Keratinocyte (primary cell): ENCODE data around the gene PIGL. TPM values are rescaled to one million over a fixed set of nuclear protein-coding genes. Genes with fewer than 3 reads are reported as not detected.

ENCODE experiments used
- DNase-seq: peaks from one replicate; pipeline ENCODE4 v3.0.0-alpha.2; 2011; ENCODE audit warnings: low read depth, missing footprints, low spot score
- FAIRE-seq: peaks from 2 replicates; lab custom pipeline; 2011; peaks lifted over from hg19 to GRCh38; lab: Jason Lieb, UNC
- H2AFZ ChIP-seq: 2 replicates; pipeline ENCODE4 v1.6.0; 2012; ENCODE audit warnings: low read length, control low read depth, inconsistent platforms; ENCODE audit not compliant: control insufficient read depth
- H3K27ac ChIP-seq: 2 replicates; pipeline ENCODE4 v1.5.1; 2011; ENCODE audit warnings: low read length; ENCODE audit not compliant: control insufficient read depth, insufficient read depth
- H3K27me3 ChIP-seq: 3 replicates; pipeline ENCODE4 v1.6.0; 2011; ENCODE audit warnings: low read length; ENCODE audit not compliant: control insufficient read depth, insufficient read depth; ENCODE audit errors: extremely low read depth
- H3K36me3 ChIP-seq, 2 experiments: 2 replicates in 1 of 2; 3 replicates in 1 of 2; pipeline ENCODE4 v1.5.1; 2011; ENCODE audit warnings: low read length in 2 of 2, mild to moderate bottlenecking in 1 of 2; ENCODE audit not compliant: control insufficient read depth in 2 of 2, insufficient read depth in 2 of 2; ENCODE audit errors: extremely low read depth in 1 of 2
- H3K4me1 ChIP-seq: 3 replicates; pipeline ENCODE4 v1.5.1; 2011; ENCODE audit warnings: low read length; ENCODE audit not compliant: control insufficient read depth, insufficient read depth; ENCODE audit errors: extremely low read depth
- H3K4me2 ChIP-seq: 3 replicates; pipeline ENCODE4 v1.6.0; 2011; ENCODE audit warnings: low read depth, low read length; ENCODE audit not compliant: control insufficient read depth, insufficient read depth; ENCODE audit errors: extremely low read depth
- H3K4me3 ChIP-seq, 3 experiments: fragments of 200-600 bp in 1 of 3; sonication (generic) in 1 of 3; 2 replicates in 2 of 3; 3 replicates in 1 of 3; pipeline ENCODE4 v1.5.1; 2011 to 2016; ENCODE audit warnings: low read length in 3 of 3, mild to moderate bottlenecking in 3 of 3, control low read depth in 2 of 3, inconsistent platforms in 1 of 3, low read depth in 1 of 3, mixed read lengths in 1 of 3, mixed run types in 1 of 3, moderate library complexity in 1 of 3; ENCODE audit not compliant: control insufficient read depth in 2 of 3, insufficient read depth in 2 of 3; ENCODE audit errors: extremely low read depth in 1 of 3
- H3K79me2 ChIP-seq: 2 replicates; pipeline ENCODE4 v1.6.0; 2012; ENCODE audit warnings: low read length; ENCODE audit not compliant: control insufficient read depth, insufficient read depth
- H3K9ac ChIP-seq: 3 replicates; pipeline ENCODE4 v1.6.0; 2011; ENCODE audit warnings: low read length; ENCODE audit not compliant: control insufficient read depth, insufficient read depth; ENCODE audit errors: extremely low read depth
- H3K9me1 ChIP-seq: 3 replicates; pipeline ENCODE4 v1.6.0; 2011; ENCODE audit warnings: low read length; ENCODE audit not compliant: control insufficient read depth, insufficient read depth; ENCODE audit errors: extremely low read depth
- H3K9me3 ChIP-seq: 2 replicates; pipeline ENCODE4 v1.5.1; 2012; ENCODE audit warnings: low read depth, low read length; ENCODE audit not compliant: control insufficient read depth
- H4K20me1 ChIP-seq: 3 replicates; pipeline ENCODE4 v1.6.0; 2011; ENCODE audit warnings: low read length; ENCODE audit not compliant: control insufficient read depth, insufficient read depth; ENCODE audit errors: extremely low read depth
- CTCF ChIP-seq, 3 experiments: IDR thresholded peaks in 1 of 3; conservative IDR thresholded peaks in 1 of 3; optimal IDR thresholded peaks in 1 of 3; 2 replicates in 2 of 3; 3 replicates in 1 of 3; pipeline versions ENCODE3 to v1.5.1; 2011; ENCODE audit warnings: low read length in 3 of 3, mild to moderate bottlenecking in 3 of 3, moderate library complexity in 2 of 3, control low read depth in 1 of 3, inconsistent platforms in 1 of 3; ENCODE audit not compliant: insufficient read depth in 2 of 3; ENCODE audit errors: extremely low read depth in 1 of 3
- EZH2 ChIP-seq: IDR thresholded peaks from one replicate; pipeline ENCODE4 v1.6.1; 2012; ENCODE audit warnings: inconsistent platforms, mild to moderate bottlenecking, low read length, moderate library complexity
- dilution Hi-C: fragments of 300-500 bp; cut with MboI; formaldehyde crosslinking; loops from one replicate; pipeline ENCODE4 v1.7.0; 2020; ENCODE audit warnings: low sequenced_read_pairs; ENCODE audit not compliant: extremely low pct_ligation_motif_present
- polyA plus RNA-seq, 5 experiments: library from polyadenylated mRNA; depleted of rRNA in 3 of 5; stranded (reverse) in 3 of 5; stranded (forward) in 1 of 5; unstranded in 1 of 5; fragments of >200 nt; gene quantifications; 1 replicate in 1 of 5; 2 replicates in 3 of 5; 3 replicates in 1 of 5; pipeline versions ENCODE4 v1.2.1 to v1.2.3, GENCODE V29; 2011 to 2012; ENCODE audit warnings: missing spikeins in 2 of 5, low read depth in 1 of 5, low replicate concordance in 1 of 5

Gene PIGL
- polyA plus RNA-seq, 1 donor (not counting 4 experiments of a cell fraction or from before 2014, with no cell fraction given) = 21.5 TPM

GRCh38 chr17:16243385-16243784, 26.4 kb downstream of the PIGL start:
- no peak for FAIRE-seq
- dilution Hi-C loops = no loop called here
- TF ChIP-seq EZH2 (no peak), CTCF (optimal IDR thresholded peaks at IDR 0.05 in 1 of 3, IDR thresholded peaks at IDR 0.05 in 1 of 3, conservative IDR thresholded peaks at IDR 0.05 in 1 of 3; ENCODE audit: extremely low read depth in 1 of 3, insufficient read depth in 2 of 3, low read length in 3 of 3) (no peak)

GRCh38 chr17:16243801-16244567, 27.0 kb downstream of the PIGL start:
- TF ChIP-seq EZH2 (no peak), CTCF (optimal IDR thresholded peaks at IDR 0.05 in 1 of 3, IDR thresholded peaks at IDR 0.05 in 1 of 3, conservative IDR thresholded peaks at IDR 0.05 in 1 of 3; ENCODE audit: extremely low read depth in 1 of 3, insufficient read depth in 2 of 3, low read length in 3 of 3) (no peak)

More at GRCh38 chr17:16243385-16243784, 26.4 kb downstream of the PIGL start:
- no peaks in the 10 kb centered on the region for H3K4me1 ChIP-seq
- no peak overlapping the region for H2AFZ ChIP-seq
- no peaks in the 10 kb centered on the region for H3K9me3 ChIP-seq
- no peak overlapping the region for H3K27ac ChIP-seq
- H3K4me2 ChIP-seq = no peak overlapping the region
- no peak overlapping the region for H3K4me3 ChIP-seq
- no peak for DNase-seq
- H3K79me2 ChIP-seq = no peaks in the 10 kb centered on the region
- no peaks in the 10 kb centered on the region for H3K9me1 ChIP-seq
- H3K9ac ChIP-seq = no peak overlapping the region
- H3K36me3 ChIP-seq = no peaks in the 10 kb centered on the region
- H4K20me1 ChIP-seq = no peaks in the 10 kb centered on the region
- no peaks in the 10 kb centered on the region for H3K27me3 ChIP-seq

More at GRCh38 chr17:16243801-16244567, 27.0 kb downstream of the PIGL start:
- Histone ChIP-seq H3K9ac (no peak overlapping the region), H3K27me3 (no peaks in the 10 kb centered on the region), H2AFZ (no peak overlapping the region), H3K9me3 (no peaks in the 10 kb centered on the region), H3K9me1 (no peaks in the 10 kb centered on the region), H3K4me1 (no peaks in the 10 kb centered on the region), H3K27ac (no peak overlapping the region), H4K20me1 (no peaks in the 10 kb centered on the region), H3K79me2 (no peaks in the 10 kb centered on the region), H3K36me3 (peaks cover 0 to 3% of the 10 kb centered on the region in 2 experiments), H3K4me2 (no peak overlapping the region), H3K4me3 (no peak overlapping the region)
- FAIRE-seq = no peak
- DNase-seq = no peak
- dilution Hi-C loops = no loop called here
